ENCODE results near the gene C6orf132.

The C6orf132 gene

DNA sequence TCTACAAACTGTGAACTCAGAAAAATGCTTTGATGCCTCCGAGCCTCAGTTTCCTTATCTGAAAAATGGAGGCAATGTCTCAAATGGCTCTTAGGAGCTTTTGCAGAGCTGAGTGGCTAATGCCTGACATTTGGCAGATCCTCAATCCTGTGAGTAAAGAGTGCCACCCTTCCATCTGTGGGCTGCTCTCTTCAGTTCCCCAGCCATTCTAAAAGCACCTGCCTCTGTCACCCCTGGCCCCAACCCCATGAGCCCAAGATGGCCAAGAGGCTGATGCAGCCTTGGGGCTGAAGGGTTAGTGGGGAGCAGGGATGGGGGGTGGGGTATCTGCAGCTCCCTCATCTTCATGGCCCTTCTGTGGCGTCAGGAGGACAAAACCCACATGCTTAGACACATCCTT is 16.2 kb upstream of the C6orf132 start:
- no peak overlapping the region for H3K4me3 ChIP-seq (ENCODE audit: low read depth, low read length, poor library complexity, severe bottlenecking)
- no peaks in the 10 kb centered on the region for H3K9me2 ChIP-seq (ENCODE audit: low read depth, low read length)
- H3K4me2 ChIP-seq (ENCODE audit: low read length) = no peak overlapping the region
- TF ChIP-seq, protein P1, sequence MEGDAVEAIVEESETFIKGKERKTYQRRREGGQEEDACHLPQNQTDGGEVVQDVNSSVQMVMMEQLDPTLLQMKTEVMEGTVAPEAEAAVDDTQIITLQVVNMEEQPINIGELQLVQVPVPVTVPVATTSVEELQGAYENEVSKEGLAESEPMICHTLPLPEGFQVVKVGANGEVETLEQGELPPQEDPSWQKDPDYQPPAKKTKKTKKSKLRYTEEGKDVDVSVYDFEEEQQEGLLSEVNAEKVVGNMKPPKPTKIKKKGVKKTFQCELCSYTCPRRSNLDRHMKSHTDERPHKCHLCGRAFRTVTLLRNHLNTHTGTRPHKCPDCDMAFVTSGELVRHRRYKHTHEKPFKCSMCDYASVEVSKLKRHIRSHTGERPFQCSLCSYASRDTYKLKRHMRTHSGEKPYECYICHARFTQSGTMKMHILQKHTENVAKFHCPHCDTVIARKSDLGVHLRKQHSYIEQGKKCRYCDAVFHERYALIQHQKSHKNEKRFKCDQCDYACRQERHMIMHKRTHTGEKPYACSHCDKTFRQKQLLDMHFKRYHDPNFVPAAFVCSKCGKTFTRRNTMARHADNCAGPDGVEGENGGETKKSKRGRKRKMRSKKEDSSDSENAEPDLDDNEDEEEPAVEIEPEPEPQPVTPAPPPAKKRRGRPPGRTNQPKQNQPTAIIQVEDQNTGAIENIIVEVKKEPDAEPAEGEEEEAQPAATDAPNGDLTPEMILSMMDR (IDR thresholded peaks at IDR 0.05; ENCODE audit: low read length) = no peak
- TF ChIP-seq EZH2 (IDR thresholded peaks at IDR 0.05; ENCODE audit: borderline replicate concordance, low read length) = no peak
- H3K9me3 ChIP-seq (ENCODE audit: low read length) = no peaks in the 10 kb centered on the region
- no peak overlapping the region for H2AFZ ChIP-seq (ENCODE audit: low read length)
- H3K79me2 ChIP-seq (ENCODE audit: insufficient read depth, low read length) = no peaks in the 10 kb centered on the region
- H3K36me3 ChIP-seq (ENCODE audit: insufficient read depth, low read length) = no peaks in the 10 kb centered on the region
- no peaks in the 10 kb centered on the region for H3F3A ChIP-seq (ENCODE audit: insufficient read depth, low read length)
- no peak overlapping the region for H3K27ac ChIP-seq (ENCODE audit: low read depth, low read length, poor library complexity, severe bottlenecking)
- H4K20me1 ChIP-seq (ENCODE audit: insufficient read depth, low read length) = no peaks in the 10 kb centered on the region
- H3K9ac ChIP-seq (ENCODE audit: low read length) = no peak overlapping the region
- H3K4me1 ChIP-seq (ENCODE audit: insufficient read depth, low read length, severe bottlenecking) = no peaks in the 10 kb centered on the region
- peaks cover 14% of the 10 kb centered on the region for H3K27me3 ChIP-seq (ENCODE audit: insufficient read depth, low read length)

GRCh38 chr6:42158011-42158410 is 15.6 kb upstream of the C6orf132 start:
- H3K27ac ChIP-seq (ENCODE audit: low read depth, low read length, poor library complexity, severe bottlenecking) = no peak overlapping the region
- no peaks in the 10 kb centered on the region for H3K36me3 ChIP-seq (ENCODE audit: insufficient read depth, low read length)
- no peaks in the 10 kb centered on the region for H3K9me3 ChIP-seq (ENCODE audit: low read length)
- no peaks in the 10 kb centered on the region for H3K4me1 ChIP-seq (ENCODE audit: insufficient read depth, low read length, severe bottlenecking)
- H3K4me2 ChIP-seq (ENCODE audit: low read length) = no peak overlapping the region
- TF ChIP-seq EZH2 (IDR thresholded peaks at IDR 0.05; ENCODE audit: borderline replicate concordance, low read length) = no peak
- TF ChIP-seq, protein P1 (IDR thresholded peaks at IDR 0.05; ENCODE audit: low read length) = no peak
- no peak overlapping the region for H3K4me3 ChIP-seq (ENCODE audit: low read depth, low read length, poor library complexity, severe bottlenecking)
- no peaks in the 10 kb centered on the region for H3K9me2 ChIP-seq (ENCODE audit: low read depth, low read length)
- peaks cover 12% of the 10 kb centered on the region for H3K27me3 ChIP-seq (ENCODE audit: insufficient read depth, low read length)
- no peaks in the 10 kb centered on the region for H3F3A ChIP-seq (ENCODE audit: insufficient read depth, low read length)
- H4K20me1 ChIP-seq (ENCODE audit: insufficient read depth, low read length) = no peaks in the 10 kb centered on the region
- no peak overlapping the region for H3K9ac ChIP-seq (ENCODE audit: low read length)
- H2AFZ ChIP-seq (ENCODE audit: low read length) = no peak overlapping the region
- H3K79me2 ChIP-seq (ENCODE audit: insufficient read depth, low read length) = no peaks in the 10 kb centered on the region

DNA sequence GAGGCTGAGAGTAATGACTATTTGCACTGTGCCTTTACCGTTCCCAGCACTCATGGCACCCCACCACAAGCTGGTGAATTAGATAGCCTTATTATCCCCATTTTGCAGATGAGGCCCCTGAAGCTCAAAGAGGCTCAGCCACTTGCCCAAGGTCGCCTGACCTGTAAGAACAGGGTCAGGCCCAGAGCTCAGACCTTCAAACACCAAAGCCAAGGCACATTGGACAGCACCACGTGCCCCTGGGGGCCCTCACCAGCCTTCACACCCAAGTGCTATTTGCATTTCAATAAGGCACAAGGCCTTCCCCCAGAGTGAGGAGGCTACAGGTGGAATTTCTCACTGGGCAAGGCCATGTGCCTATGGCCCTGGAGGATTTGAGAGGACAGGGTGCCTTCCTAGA is 14.2 kb upstream of the C6orf132 start:
- no peaks in the 10 kb centered on the region for H3K9me3 ChIP-seq (ENCODE audit: low read length)
- H3K79me2 ChIP-seq (ENCODE audit: insufficient read depth, low read length) = no peaks in the 10 kb centered on the region
- H3K27me3 ChIP-seq (ENCODE audit: insufficient read depth, low read length) = peaks cover 6% of the 10 kb centered on the region; the same call in 1 of the 2 replicates
- H3K27ac ChIP-seq (ENCODE audit: low read depth, low read length, poor library complexity, severe bottlenecking) = no peak overlapping the region
- no peak overlapping the region for H3K9ac ChIP-seq (ENCODE audit: low read length)
- H3K4me1 ChIP-seq (ENCODE audit: insufficient read depth, low read length, severe bottlenecking) = no peaks in the 10 kb centered on the region
- no peaks in the 10 kb centered on the region for H3F3A ChIP-seq (ENCODE audit: insufficient read depth, low read length)
- no peaks in the 10 kb centered on the region for H3K36me3 ChIP-seq (ENCODE audit: insufficient read depth, low read length)
- no peak overlapping the region for H2AFZ ChIP-seq (ENCODE audit: low read length)
- H3K9me2 ChIP-seq (ENCODE audit: low read depth, low read length) = no peaks in the 10 kb centered on the region
- H3K4me3 ChIP-seq (ENCODE audit: low read depth, low read length, poor library complexity, severe bottlenecking) = no peak overlapping the region
- H4K20me1 ChIP-seq (ENCODE audit: insufficient read depth, low read length) = no peaks in the 10 kb centered on the region
- no peak overlapping the region for H3K4me2 ChIP-seq (ENCODE audit: low read length)
- no peak for TF ChIP-seq EZH2 (IDR thresholded peaks at IDR 0.05; ENCODE audit: borderline replicate concordance, low read length)
- TF ChIP-seq, protein P1 (IDR thresholded peaks at IDR 0.05; ENCODE audit: low read length) = no peak

Measured in OCI-LY1 (cell line).